T-helper 2 cell (primary cell): ENCODE data around the gene UBE2V1.
"Not testable (repeated sequence)": the region's sequence is repeated elsewhere in the genome, so short reads cannot be mapped to it uniquely, and the experiment has no call there.

ENCODE experiments used
- DNase-seq, 5 experiments: peaks; one replicate each; pipeline versions ENCODE4 v3.0.0 to v3.0.0-alpha.2; 2012 to 2022

Gene UBE2V1

GRCh38 chr20:50094522-50094921, 18.4 kb downstream of the UBE2V1 start:
- no peak for DNase-seq

- DNase-seq: no peak
Measured at GRCh38 chr20:50093240-50093639, 19.7 kb downstream of the UBE2V1 start.

- no peak for DNase-seq
Measured at GRCh38 chr20:50092436-50092835, 20.5 kb downstream of the UBE2V1 start.

- DNase-seq: no peak
Measured at GRCh38 chr20:50089787-50090177, 23.2 kb downstream of the UBE2V1 start.

- DNase-seq: no peak
Measured at GRCh38 chr20:50089140-50089786, 23.7 kb downstream of the UBE2V1 start.

- DNase-seq: no peak
Measured at GRCh38 chr20:50088022-50088421, 24.9 kb downstream of the UBE2V1 start.

- DNase-seq: peak in 2 of 5 experiments; percentile 17 to 58
Measured at GRCh38 chr20:50085481-50086365, 27.2 kb downstream of the UBE2V1 start.

GRCh38 chr20:50085146-50085480, 27.8 kb downstream of the UBE2V1 start:
- DNase-seq: no peak

GRCh38 chr20:50083034-50083433, 29.9 kb downstream of the UBE2V1 start:
- DNase-seq: no peak

GRCh38 chr20:50082056-50082455, 30.9 kb downstream of the UBE2V1 start:
- DNase-seq: not testable (repeated sequence)

GRCh38 chr20:50077818-50078601, 34.9 kb downstream of the UBE2V1 start:
- no peak for DNase-seq

- no peak for DNase-seq
Measured at GRCh38 chr20:50073500-50073899, 39.5 kb downstream of the UBE2V1 start.

GRCh38 chr20:50071039-50071888, 41.7 kb downstream of the UBE2V1 start:
- DNase-seq: peak; percentile 73 to 92 (median 82)

GRCh38 chr20:50070361-50070760, 42.6 kb downstream of the UBE2V1 start:
- DNase-seq: no peak

- DNase-seq: no peak
Measured at GRCh38 chr20:50068041-50068651, 44.8 kb downstream of the UBE2V1 start.

- no peak for DNase-seq
Measured at GRCh38 chr20:50067461-50067860, 45.5 kb downstream of the UBE2V1 start.

- DNase-seq: no peak
Measured at GRCh38 chr20:50067018-50067417, 45.9 kb downstream of the UBE2V1 start.

- no peak for DNase-seq
Measured at GRCh38 chr20:50066161-50066834, 46.7 kb downstream of the UBE2V1 start.

- DNase-seq: no peak
Measured at GRCh38 chr20:50065325-50065615, 47.7 kb downstream of the UBE2V1 start.

GRCh38 chr20:50063763-50064162, 49.2 kb downstream of the UBE2V1 start:
- not testable (repeated sequence) for DNase-seq

GRCh38 chr20:50062006-50062838, 50.7 kb downstream of the UBE2V1 start:
- no peak for DNase-seq
